ENCODE data around the gene SYVN1.

SYVN1 gene

GRCh38 chr11:65134952-65135632, 773 bp upstream of the SYVN1 start (continued):
- TF ChIP-seq, protein P1, sequence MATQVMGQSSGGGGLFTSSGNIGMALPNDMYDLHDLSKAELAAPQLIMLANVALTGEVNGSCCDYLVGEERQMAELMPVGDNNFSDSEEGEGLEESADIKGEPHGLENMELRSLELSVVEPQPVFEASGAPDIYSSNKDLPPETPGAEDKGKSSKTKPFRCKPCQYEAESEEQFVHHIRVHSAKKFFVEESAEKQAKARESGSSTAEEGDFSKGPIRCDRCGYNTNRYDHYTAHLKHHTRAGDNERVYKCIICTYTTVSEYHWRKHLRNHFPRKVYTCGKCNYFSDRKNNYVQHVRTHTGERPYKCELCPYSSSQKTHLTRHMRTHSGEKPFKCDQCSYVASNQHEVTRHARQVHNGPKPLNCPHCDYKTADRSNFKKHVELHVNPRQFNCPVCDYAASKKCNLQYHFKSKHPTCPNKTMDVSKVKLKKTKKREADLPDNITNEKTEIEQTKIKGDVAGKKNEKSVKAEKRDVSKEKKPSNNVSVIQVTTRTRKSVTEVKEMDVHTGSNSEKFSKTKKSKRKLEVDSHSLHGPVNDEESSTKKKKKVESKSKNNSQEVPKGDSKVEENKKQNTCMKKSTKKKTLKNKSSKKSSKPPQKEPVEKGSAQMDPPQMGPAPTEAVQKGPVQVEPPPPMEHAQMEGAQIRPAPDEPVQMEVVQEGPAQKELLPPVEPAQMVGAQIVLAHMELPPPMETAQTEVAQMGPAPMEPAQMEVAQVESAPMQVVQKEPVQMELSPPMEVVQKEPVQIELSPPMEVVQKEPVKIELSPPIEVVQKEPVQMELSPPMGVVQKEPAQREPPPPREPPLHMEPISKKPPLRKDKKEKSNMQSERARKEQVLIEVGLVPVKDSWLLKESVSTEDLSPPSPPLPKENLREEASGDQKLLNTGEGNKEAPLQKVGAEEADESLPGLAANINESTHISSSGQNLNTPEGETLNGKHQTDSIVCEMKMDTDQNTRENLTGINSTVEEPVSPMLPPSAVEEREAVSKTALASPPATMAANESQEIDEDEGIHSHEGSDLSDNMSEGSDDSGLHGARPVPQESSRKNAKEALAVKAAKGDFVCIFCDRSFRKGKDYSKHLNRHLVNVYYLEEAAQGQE (tag by site-specific recombination; IDR thresholded peaks at IDR 0.05) = no peak
- TF ChIP-seq, protein P2, sequence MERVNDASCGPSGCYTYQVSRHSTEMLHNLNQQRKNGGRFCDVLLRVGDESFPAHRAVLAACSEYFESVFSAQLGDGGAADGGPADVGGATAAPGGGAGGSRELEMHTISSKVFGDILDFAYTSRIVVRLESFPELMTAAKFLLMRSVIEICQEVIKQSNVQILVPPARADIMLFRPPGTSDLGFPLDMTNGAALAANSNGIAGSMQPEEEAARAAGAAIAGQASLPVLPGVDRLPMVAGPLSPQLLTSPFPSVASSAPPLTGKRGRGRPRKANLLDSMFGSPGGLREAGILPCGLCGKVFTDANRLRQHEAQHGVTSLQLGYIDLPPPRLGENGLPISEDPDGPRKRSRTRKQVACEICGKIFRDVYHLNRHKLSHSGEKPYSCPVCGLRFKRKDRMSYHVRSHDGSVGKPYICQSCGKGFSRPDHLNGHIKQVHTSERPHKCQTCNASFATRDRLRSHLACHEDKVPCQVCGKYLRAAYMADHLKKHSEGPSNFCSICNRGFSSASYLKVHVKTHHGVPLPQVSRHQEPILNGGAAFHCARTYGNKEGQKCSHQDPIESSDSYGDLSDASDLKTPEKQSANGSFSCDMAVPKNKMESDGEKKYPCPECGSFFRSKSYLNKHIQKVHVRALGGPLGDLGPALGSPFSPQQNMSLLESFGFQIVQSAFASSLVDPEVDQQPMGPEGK (tag by site-specific recombination; IDR thresholded peaks at IDR 0.05) = no peak
- TF ChIP-seq ZBTB20 (tag by site-specific recombination; IDR thresholded peaks at IDR 0.05) (peak; percentile 62; the same call in 1 of the 2 replicates), ZNF621 (tag by site-specific recombination; IDR thresholded peaks at IDR 0.05) (no peak), ZNF184 (tag by site-specific recombination; IDR thresholded peaks at IDR 0.05) (no peak), ZNF223 (tag by site-specific recombination; IDR thresholded peaks at IDR 0.05) (no peak), ZNF530 (tag by site-specific recombination; IDR thresholded peaks at IDR 0.05; ENCODE audit: low read depth) (no peak), ZNF600 (tag by site-specific recombination; IDR thresholded peaks at IDR 0.05) (peak; percentile 38), ZFP41 (tag by site-specific recombination; IDR thresholded peaks at IDR 0.05; ENCODE audit: borderline replicate concordance) (no peak), ZNF449 (tag by site-specific recombination; IDR thresholded peaks at IDR 0.05) (no peak), KLF1 (tag by site-specific recombination; IDR thresholded peaks at IDR 0.05) (no peak)
- TF ChIP-seq, protein P3, sequence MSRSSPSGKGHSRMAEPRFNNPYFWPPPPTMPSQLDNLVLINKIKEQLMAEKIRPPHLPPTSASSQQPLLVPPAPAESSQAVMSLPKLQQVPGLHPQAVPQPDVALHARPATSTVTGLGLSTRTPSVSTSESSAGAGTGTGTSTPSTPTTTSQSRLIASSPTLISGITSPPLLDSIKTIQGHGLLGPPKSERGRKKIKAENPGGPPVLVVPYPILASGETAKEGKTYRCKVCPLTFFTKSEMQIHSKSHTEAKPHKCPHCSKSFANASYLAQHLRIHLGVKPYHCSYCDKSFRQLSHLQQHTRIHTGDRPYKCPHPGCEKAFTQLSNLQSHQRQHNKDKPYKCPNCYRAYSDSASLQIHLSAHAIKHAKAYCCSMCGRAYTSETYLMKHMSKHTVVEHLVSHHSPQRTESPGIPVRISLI (tag by site-specific recombination; IDR thresholded peaks at IDR 0.05) = no peak

DNA sequence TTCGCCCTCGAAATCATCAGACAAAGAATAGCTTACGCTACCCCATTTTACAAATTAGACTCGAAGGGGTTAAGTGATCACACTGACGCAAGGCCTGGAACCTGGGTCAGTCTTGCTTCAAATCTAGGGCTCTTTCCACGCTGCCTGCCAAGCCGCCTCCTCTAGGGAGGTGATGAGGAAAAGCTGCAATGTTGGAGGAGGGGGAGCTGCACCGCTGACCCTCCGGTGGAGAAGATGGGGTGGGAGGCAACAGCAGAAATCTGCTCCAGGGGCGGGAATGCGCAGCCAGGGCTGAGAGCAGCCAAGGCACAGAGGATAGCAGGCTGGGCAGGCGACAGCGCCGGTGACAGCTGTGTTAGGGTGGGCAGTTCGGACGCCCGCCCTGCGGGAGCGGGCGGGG, 595 bp downstream of the SYVN1 start:
- ChIA-PET CTCF (interaction anchor here (0.6 to 2.3 kb wide), 4 partner anchors 15 to 119 kb away, joined by 3 to 6 read pairs (median 4); partner anchors contain the start of gene ARL2), POLR2A (interaction anchor here (1.1 to 4.5 kb wide), 3 partner anchors 12 to 289 kb away, joined by 3 to 57 read pairs (median 3); partner anchors contain the start of genes CDC42BPG, FAU and MRPL49)
- no peaks in the 10 kb centered on the region for H3K9me3 ChIP-seq (ENCODE audit: control insufficient read depth, insufficient read depth, low read depth, low read length)
- peaks cover 0 to 43% of the 10 kb centered on the region in 2 experiments; a peak in 1 of 3 replicates for H3K36me3 ChIP-seq (ENCODE audit: control insufficient read depth in 2 of 2, insufficient read depth in 1 of 2, low read length in 2 of 2)
- peak overlapping the region; percentile 83; the same call in 1 of the 2 replicates for H3K27ac ChIP-seq (ENCODE audit: extremely low read depth, low read depth, low read length)
- H3K4me1 ChIP-seq (ENCODE audit: control insufficient read depth, insufficient read depth, low read length) = no peaks in the 10 kb centered on the region; the same call in 1 of the 2 replicates
- H3K4me3 ChIP-seq (ENCODE audit: low read depth, low read length) = peak overlapping the region; percentile 81
- TF ChIP-seq PRDM6 (tag by site-specific recombination; IDR thresholded peaks at IDR 0.05) (no peak), ZNF398 (tag by site-specific recombination; IDR thresholded peaks at IDR 0.05) (0 out of 2 replicates have a peak, but pooled peaks have one; percentile 25), ZNF530 (tag by site-specific recombination; IDR thresholded peaks at IDR 0.05; ENCODE audit: low read depth) (no peak), BCL11B (tag by site-specific recombination; IDR thresholded peaks at IDR 0.05; ENCODE audit: low read depth) (no peak), ZNF26 (tag by site-specific recombination; IDR thresholded peaks at IDR 0.05) (no peak), SP2 (tag by site-specific recombination; IDR thresholded peaks at IDR 0.05) (no peak), ZNF76 (tag by site-specific recombination; IDR thresholded peaks at IDR 0.05; ENCODE audit: borderline replicate concordance, low read depth) (no peak)
- TF ChIP-seq, protein P4, sequence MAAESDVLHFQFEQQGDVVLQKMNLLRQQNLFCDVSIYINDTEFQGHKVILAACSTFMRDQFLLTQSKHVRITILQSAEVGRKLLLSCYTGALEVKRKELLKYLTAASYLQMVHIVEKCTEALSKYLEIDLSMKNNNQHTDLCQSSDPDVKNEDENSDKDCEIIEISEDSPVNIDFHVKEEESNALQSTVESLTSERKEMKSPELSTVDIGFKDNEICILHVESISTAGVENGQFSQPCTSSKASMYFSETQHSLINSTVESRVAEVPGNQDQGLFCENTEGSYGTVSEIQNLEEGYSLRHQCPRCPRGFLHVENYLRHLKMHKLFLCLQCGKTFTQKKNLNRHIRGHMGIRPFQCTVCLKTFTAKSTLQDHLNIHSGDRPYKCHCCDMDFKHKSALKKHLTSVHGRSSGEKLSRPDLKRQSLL (tag by site-specific recombination; IDR thresholded peaks at IDR 0.05) = no peak

All from HEK293 (cell line).